ENCODE data around the gene AAR2.

DNA sequence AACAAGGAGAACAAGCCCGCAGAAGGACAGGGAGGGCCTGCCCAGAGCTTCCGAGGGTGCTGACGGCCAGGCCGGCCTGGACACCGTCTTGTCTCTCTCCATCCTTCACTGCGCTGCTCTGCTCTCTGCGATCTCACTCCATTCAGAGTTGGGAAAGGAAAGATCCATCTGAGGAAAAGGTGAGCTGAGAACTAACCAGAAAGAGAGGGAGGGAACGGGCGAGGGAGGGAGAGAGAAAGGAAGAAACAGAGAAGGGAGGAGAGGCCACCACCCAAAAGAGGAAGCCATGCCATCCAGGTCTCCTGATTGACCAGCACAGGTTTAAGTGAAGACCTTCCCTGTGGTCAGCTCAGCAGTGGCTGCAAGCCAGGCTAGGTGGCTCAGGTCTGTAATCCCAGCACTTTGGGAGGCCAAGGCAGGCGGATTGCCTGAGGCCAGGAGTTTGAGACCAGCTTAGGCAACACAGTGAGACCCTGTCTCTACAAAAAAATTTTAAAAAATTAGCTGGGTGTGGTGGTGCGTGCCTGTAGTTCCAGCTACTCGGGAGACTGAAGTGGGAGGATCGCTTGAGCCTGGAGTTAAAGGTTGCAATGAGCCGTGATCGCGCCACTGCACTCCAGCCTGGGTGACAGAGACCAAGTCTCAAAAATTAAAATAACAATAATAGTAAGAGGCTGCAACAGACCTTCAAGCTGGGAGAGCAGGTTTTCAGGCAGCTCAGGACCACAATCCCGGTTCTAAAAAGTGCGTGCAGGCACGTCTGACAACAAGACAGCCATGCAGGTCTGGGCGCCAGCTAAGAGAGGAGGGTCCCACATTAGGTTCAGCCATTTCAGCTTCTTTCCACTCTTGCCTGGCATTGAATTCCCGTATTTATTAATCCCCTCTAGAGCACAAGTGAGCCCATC, 35.6 kb downstream of the AAR2 start:
- no peak for TF ChIP-seq POLR2AphosphoS5 (IDR thresholded peaks at IDR 0.05; ENCODE audit: low read depth)
- TF ChIP-seq, protein P1, sequence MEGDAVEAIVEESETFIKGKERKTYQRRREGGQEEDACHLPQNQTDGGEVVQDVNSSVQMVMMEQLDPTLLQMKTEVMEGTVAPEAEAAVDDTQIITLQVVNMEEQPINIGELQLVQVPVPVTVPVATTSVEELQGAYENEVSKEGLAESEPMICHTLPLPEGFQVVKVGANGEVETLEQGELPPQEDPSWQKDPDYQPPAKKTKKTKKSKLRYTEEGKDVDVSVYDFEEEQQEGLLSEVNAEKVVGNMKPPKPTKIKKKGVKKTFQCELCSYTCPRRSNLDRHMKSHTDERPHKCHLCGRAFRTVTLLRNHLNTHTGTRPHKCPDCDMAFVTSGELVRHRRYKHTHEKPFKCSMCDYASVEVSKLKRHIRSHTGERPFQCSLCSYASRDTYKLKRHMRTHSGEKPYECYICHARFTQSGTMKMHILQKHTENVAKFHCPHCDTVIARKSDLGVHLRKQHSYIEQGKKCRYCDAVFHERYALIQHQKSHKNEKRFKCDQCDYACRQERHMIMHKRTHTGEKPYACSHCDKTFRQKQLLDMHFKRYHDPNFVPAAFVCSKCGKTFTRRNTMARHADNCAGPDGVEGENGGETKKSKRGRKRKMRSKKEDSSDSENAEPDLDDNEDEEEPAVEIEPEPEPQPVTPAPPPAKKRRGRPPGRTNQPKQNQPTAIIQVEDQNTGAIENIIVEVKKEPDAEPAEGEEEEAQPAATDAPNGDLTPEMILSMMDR (IDR thresholded peaks at IDR 0.05; ENCODE audit: insufficient read depth, low read length): no peak
- TF ChIP-seq GABPA (IDR thresholded peaks at IDR 0.05; ENCODE audit: low read depth): no peak
- TF ChIP-seq, protein P2, sequence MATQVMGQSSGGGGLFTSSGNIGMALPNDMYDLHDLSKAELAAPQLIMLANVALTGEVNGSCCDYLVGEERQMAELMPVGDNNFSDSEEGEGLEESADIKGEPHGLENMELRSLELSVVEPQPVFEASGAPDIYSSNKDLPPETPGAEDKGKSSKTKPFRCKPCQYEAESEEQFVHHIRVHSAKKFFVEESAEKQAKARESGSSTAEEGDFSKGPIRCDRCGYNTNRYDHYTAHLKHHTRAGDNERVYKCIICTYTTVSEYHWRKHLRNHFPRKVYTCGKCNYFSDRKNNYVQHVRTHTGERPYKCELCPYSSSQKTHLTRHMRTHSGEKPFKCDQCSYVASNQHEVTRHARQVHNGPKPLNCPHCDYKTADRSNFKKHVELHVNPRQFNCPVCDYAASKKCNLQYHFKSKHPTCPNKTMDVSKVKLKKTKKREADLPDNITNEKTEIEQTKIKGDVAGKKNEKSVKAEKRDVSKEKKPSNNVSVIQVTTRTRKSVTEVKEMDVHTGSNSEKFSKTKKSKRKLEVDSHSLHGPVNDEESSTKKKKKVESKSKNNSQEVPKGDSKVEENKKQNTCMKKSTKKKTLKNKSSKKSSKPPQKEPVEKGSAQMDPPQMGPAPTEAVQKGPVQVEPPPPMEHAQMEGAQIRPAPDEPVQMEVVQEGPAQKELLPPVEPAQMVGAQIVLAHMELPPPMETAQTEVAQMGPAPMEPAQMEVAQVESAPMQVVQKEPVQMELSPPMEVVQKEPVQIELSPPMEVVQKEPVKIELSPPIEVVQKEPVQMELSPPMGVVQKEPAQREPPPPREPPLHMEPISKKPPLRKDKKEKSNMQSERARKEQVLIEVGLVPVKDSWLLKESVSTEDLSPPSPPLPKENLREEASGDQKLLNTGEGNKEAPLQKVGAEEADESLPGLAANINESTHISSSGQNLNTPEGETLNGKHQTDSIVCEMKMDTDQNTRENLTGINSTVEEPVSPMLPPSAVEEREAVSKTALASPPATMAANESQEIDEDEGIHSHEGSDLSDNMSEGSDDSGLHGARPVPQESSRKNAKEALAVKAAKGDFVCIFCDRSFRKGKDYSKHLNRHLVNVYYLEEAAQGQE (IDR thresholded peaks at IDR 0.05; ENCODE audit: insufficient replicate concordance, low read depth): no peak
- no peak for TF ChIP-seq SPI1 (IDR thresholded peaks at IDR 0.05; ENCODE audit: borderline replicate concordance, low read depth)
